ENCODE measurements around the gene MYL10. TPM values are rescaled to one million over a fixed set of nuclear protein-coding genes. Genes with fewer than 3 reads are reported as not detected.

Gene MYL10
- total and polyA plus RNA-seq, 2 donors (not counting 3 experiments of a cell fraction or from before 2014, with no cell fraction given), result not detected

DNA sequence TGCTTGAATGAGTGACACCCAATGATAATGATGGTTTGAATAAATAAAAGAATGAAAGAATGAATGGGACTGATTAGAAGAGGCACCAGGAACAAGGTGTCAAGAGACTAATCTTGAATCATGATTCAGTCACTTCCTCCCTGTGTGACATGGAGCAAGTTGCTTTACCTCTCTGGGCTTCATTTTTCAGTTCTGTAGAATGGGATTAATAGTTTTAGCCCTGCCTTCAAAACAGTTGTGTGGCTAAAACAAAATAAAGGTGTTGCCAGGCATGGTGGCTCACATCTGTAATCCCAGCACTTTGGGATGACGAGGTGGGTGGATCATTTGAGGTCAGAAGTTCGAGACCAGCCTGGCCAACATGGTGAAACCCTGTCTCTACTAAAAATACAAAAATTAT lies 37.6 kb downstream of the MYL10 start:
- no peak overlapping the region for H2AFZ ChIP-seq (ENCODE audit: low read depth, low read length)
- peaks cover 0 to 5% of the 10 kb centered on the region in 2 experiments for H3K27me3 ChIP-seq (ENCODE audit: control insufficient read depth in 2 of 2, insufficient read depth in 2 of 2, low read length in 2 of 2)
- DNase-seq (ENCODE audit: low read depth, low spot score) (no peak), FAIRE-seq (no peak)
- intact Hi-C loops (cut with micrococcal nuclease), result no loop called here
- H3K4me3 ChIP-seq (replicated peaks in 1 of 3; ENCODE audit: insufficient read depth in 1 of 3, low read depth in 1 of 3, low read length in 3 of 3), result no peak overlapping the region
- no peaks in the 10 kb centered on the region for H3K79me2 ChIP-seq (ENCODE audit: control insufficient read depth, insufficient read depth, low read length)
- no peak overlapping the region for H3K27ac ChIP-seq (ENCODE audit: insufficient read depth, low read depth, low read length)
- no TSS peak for BruUV-seq (replicated peaks)
- no peak for TF ChIP-seq GATA2 (IDR thresholded peaks at IDR 0.05; ENCODE audit: insufficient read depth, insufficient read length, low read depth, low read length)
- no peak for TF ChIP-seq POLR2AphosphoS5 (IDR thresholded peaks at IDR 0.05; ENCODE audit: insufficient read depth, low read depth, low read length)
- TF ChIP-seq, protein P1, sequence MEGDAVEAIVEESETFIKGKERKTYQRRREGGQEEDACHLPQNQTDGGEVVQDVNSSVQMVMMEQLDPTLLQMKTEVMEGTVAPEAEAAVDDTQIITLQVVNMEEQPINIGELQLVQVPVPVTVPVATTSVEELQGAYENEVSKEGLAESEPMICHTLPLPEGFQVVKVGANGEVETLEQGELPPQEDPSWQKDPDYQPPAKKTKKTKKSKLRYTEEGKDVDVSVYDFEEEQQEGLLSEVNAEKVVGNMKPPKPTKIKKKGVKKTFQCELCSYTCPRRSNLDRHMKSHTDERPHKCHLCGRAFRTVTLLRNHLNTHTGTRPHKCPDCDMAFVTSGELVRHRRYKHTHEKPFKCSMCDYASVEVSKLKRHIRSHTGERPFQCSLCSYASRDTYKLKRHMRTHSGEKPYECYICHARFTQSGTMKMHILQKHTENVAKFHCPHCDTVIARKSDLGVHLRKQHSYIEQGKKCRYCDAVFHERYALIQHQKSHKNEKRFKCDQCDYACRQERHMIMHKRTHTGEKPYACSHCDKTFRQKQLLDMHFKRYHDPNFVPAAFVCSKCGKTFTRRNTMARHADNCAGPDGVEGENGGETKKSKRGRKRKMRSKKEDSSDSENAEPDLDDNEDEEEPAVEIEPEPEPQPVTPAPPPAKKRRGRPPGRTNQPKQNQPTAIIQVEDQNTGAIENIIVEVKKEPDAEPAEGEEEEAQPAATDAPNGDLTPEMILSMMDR (IDR thresholded peaks at IDR 0.05; ENCODE audit: extremely low read depth in 1 of 2, insufficient read depth in 1 of 2, low read depth in 1 of 2, low read length in 2 of 2), result no peak
- TF ChIP-seq JUN (IDR thresholded peaks at IDR 0.05; ENCODE audit: borderline replicate concordance, insufficient read depth, insufficient read length, low read depth), result no peak
- TF ChIP-seq EZH2 (IDR thresholded peaks at IDR 0.05; ENCODE audit: borderline replicate concordance, low read depth, low read length, severe bottlenecking), result no peak
- no peaks in the 10 kb centered on the region for H3K9me1 ChIP-seq (replicated peaks; ENCODE audit: control insufficient read depth, extremely low read depth, insufficient read depth, low read length)
- CTCF ChIA-PET, result interaction anchor here (0.8 kb wide), 2 partner anchors 11 to 48 kb away, joined by 3 read pairs; no protein-coding TSS in a partner anchor
- H3K9me3 ChIP-seq (replicated peaks; ENCODE audit: control insufficient read depth, insufficient read depth, low read length), result no peaks in the 10 kb centered on the region
- no peaks in the 10 kb centered on the region for H3K4me1 ChIP-seq (ENCODE audit: control insufficient read depth, extremely low read depth, insufficient read depth, low read length)
- no peak overlapping the region for H3K4me2 ChIP-seq (ENCODE audit: insufficient read depth, low read length)
- dilution Hi-C loops (cut with MboI; ENCODE audit: extremely low pct_ligation_motif_present, low sequenced_read_pairs), result no loop called here
- POLR2A ChIA-PET, result no interaction called here
- no peaks in the 10 kb centered on the region for H4K20me1 ChIP-seq (replicated peaks; ENCODE audit: control insufficient read depth, extremely low read depth, insufficient read depth, low read length)
- no peaks in the 10 kb centered on the region for H3K36me3 ChIP-seq (ENCODE audit: control insufficient read depth in 2 of 2, extremely low read depth in 1 of 2, insufficient read depth in 2 of 2, low read length in 2 of 2)
- no peak overlapping the region for H3K9ac ChIP-seq (replicated peaks; ENCODE audit: extremely low read depth, insufficient read depth, low read length)

All from endothelial cell of umbilical vein (primary cell).